OCI-LY1 (cell line): Measurements from ENCODE around the gene SBDS.

Source experiments
- H2AFZ ChIP-seq: fragments of 200-600 bp; sonication (generic), shearing (Covaris generic); 2 replicates; pipeline ENCODE4 v1.6.0; 2014; ENCODE audit warnings: antibody characterized with exemption, mild to moderate bottlenecking, low read length
- H3F3A ChIP-seq: fragments of 200-600 bp; sonication (generic), shearing (Covaris generic); 2 replicates; pipeline ENCODE4 v1.6.0; 2014; ENCODE audit warnings: mild to moderate bottlenecking, antibody characterized with exemption, low read length, moderate library complexity; ENCODE audit not compliant: insufficient read depth
- H3K27ac ChIP-seq: fragments of 200-600 bp; sonication (generic); 2 replicates; pipeline ENCODE4 v1.5.1; 2014; ENCODE audit warnings: low read length, mixed run types, mild to moderate bottlenecking, low read depth; ENCODE audit not compliant: poor library complexity, severe bottlenecking
- H3K27me3 ChIP-seq: fragments of 200-600 bp; sonication (generic); 2 replicates; pipeline ENCODE4 v1.6.0; 2014; ENCODE audit warnings: antibody characterized with exemption, mild to moderate bottlenecking, low read length, moderate library complexity; ENCODE audit not compliant: insufficient read depth
- H3K36me3 ChIP-seq: fragments of 200-600 bp; sonication (generic); 2 replicates; pipeline ENCODE4 v1.6.1; 2014; ENCODE audit warnings: mild to moderate bottlenecking, antibody characterized with exemption, low read length, moderate library complexity, mixed read lengths; ENCODE audit not compliant: insufficient read depth
- H3K4me1 ChIP-seq: fragments of 200-600 bp; sonication (generic); 2 replicates; pipeline ENCODE4 v1.5.1; 2014; ENCODE audit warnings: mild to moderate bottlenecking, low read length, moderate library complexity; ENCODE audit not compliant: insufficient read depth, severe bottlenecking
- H3K4me2 ChIP-seq: fragments of 200-600 bp; sonication (generic), shearing (Covaris generic); 2 replicates; pipeline ENCODE4 v1.6.1; 2014; ENCODE audit warnings: low read length
- H3K4me3 ChIP-seq: fragments of 200-600 bp; sonication (generic); 2 replicates; pipeline ENCODE4 v1.5.1; 2014; ENCODE audit warnings: low read length, low read depth, mild to moderate bottlenecking, mixed read lengths; ENCODE audit not compliant: poor library complexity, severe bottlenecking
- H3K79me2 ChIP-seq: fragments of 200-600 bp; shearing (Covaris generic); 2 replicates; pipeline ENCODE4 v1.6.1; 2016; ENCODE audit warnings: mixed run types, low read length, mixed read lengths; ENCODE audit not compliant: insufficient read depth
- H3K9ac ChIP-seq: fragments of 200-600 bp; sonication (generic), shearing (Covaris generic); 2 replicates; pipeline ENCODE4 v1.6.1; 2014; ENCODE audit warnings: mild to moderate bottlenecking, low read length, mixed read lengths
- H3K9me2 ChIP-seq: fragments of 200-600 bp; sonication (generic), shearing (Covaris generic); 2 replicates; pipeline ENCODE4 v1.6.1; 2014; ENCODE audit warnings: low read depth, mild to moderate bottlenecking, low read length, mixed read lengths
- H3K9me3 ChIP-seq: fragments of 200-600 bp; shearing (Covaris generic); 2 replicates; pipeline ENCODE4 v1.6.1; 2014; ENCODE audit warnings: low read length, mixed read lengths
- H4K20me1 ChIP-seq: fragments of 200-600 bp; sonication (generic), shearing (Covaris generic); 2 replicates; pipeline ENCODE4 v1.6.0; 2016; ENCODE audit warnings: mild to moderate bottlenecking, low read length; ENCODE audit not compliant: insufficient read depth
- CTCF ChIP-seq: fragments of 200-600 bp; sonication (generic), shearing (Covaris generic); IDR thresholded peaks from 2 replicates; pipeline ENCODE4 v1.5.1; 2017; ENCODE audit warnings: mild to moderate bottlenecking, antibody characterized with exemption, low read length, moderate library complexity, mixed read lengths
- EZH2 ChIP-seq: fragments of 200-600 bp; sonication (generic), shearing (Covaris generic); IDR thresholded peaks from 2 replicates; pipeline ENCODE4 v1.8.0; 2017; ENCODE audit warnings: borderline replicate concordance, mixed run types, mild to moderate bottlenecking, antibody characterized with exemption, low read length, moderate library complexity, mixed read lengths

Gene SBDS

GRCh38 chr7:66939325-66939724 lies 56.1 kb downstream of the SBDS start:
- Histone ChIP-seq H3K4me1 (no peaks in the 10 kb centered on the region), H3K4me3 (no peak overlapping the region), H3F3A (no peaks in the 10 kb centered on the region), H3K36me3 (peaks cover 77% of the 10 kb centered on the region), H2AFZ (no peak overlapping the region), H3K9me2 (no peaks in the 10 kb centered on the region), H3K27me3 (no peaks in the 10 kb centered on the region), H3K27ac (no peak overlapping the region), H4K20me1 (no peaks in the 10 kb centered on the region), H3K79me2 (peaks cover 63% of the 10 kb centered on the region), H3K9me3 (peaks cover 10% of the 10 kb centered on the region; the same call in 1 of the 2 replicates), H3K4me2 (no peak overlapping the region), H3K9ac (no peak overlapping the region)
- no peak for TF ChIP-seq CTCF

GRCh38 chr7:66937940-66938339 lies 57.4 kb downstream of the SBDS start:
- Histone ChIP-seq H2AFZ (no peak overlapping the region), H3K9me3 (peaks cover 10% of the 10 kb centered on the region; the same call in 1 of the 2 replicates), H3K9ac (no peak overlapping the region), H3K27me3 (no peaks in the 10 kb centered on the region), H4K20me1 (no peaks in the 10 kb centered on the region), H3K36me3 (peaks cover 63% of the 10 kb centered on the region), H3K4me3 (no peak overlapping the region), H3K79me2 (peaks cover 75% of the 10 kb centered on the region), H3K9me2 (no peaks in the 10 kb centered on the region), H3K4me2 (no peak overlapping the region), H3F3A (no peaks in the 10 kb centered on the region), H3K27ac (no peak overlapping the region), H3K4me1 (no peaks in the 10 kb centered on the region)
- TF ChIP-seq EZH2: no peak
- no peak for TF ChIP-seq CTCF
